HG02840 (cell line): ENCODE data around the gene HOXC12.

Source experiments
- ATAC-seq: cut with Tn5 transposase; IDR thresholded peaks from one replicate; pipeline ENCODE4 v1.9.1; 2021; ENCODE audit warnings: mild to moderate bottlenecking, moderate library complexity, moderate number of reproducible peaks; ENCODE audit not compliant: unreplicated experiment, low FRiP score

HOXC12 gene

DNA sequence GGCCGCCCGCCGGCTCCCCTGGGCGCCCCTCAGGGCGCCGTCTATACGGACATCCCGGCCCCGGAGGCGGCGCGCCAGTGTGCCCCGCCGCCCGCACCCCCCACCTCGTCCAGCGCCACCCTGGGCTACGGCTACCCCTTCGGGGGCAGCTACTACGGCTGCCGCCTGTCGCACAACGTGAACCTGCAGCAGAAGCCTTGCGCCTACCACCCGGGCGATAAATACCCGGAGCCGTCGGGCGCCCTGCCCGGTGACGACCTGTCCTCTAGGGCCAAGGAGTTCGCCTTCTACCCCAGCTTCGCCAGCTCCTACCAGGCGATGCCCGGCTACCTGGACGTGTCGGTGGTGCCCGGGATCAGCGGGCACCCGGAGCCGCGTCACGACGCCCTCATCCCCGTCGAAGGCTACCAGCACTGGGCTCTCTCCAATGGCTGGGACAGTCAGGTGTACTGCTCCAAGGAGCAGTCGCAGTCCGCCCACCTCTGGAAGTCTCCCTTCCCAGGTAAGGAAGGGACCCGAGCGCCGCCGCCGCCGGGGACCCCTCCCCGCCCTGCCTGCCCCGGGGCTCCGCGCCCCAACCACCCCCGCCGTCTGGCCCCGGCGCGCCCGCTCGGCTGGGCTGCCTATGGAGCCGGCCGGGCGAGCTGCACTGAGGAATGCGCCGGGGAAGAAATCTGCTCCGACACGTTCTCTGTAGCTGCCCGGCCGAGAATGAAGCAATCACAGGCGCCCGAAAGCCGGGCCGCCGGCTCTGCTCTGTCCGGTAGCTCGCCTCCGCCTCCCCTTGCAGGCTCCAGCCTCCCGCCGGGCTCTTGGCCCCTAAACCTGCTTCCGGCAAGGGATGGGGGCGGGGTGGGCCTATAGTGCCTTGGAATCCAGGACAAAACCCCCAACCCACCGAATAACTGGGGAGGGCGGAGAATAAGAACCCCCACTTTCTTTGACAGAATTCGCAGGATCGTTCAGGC lies 15.3 kb upstream of the HOXC12 start:
- no peak for ATAC-seq

DNA sequence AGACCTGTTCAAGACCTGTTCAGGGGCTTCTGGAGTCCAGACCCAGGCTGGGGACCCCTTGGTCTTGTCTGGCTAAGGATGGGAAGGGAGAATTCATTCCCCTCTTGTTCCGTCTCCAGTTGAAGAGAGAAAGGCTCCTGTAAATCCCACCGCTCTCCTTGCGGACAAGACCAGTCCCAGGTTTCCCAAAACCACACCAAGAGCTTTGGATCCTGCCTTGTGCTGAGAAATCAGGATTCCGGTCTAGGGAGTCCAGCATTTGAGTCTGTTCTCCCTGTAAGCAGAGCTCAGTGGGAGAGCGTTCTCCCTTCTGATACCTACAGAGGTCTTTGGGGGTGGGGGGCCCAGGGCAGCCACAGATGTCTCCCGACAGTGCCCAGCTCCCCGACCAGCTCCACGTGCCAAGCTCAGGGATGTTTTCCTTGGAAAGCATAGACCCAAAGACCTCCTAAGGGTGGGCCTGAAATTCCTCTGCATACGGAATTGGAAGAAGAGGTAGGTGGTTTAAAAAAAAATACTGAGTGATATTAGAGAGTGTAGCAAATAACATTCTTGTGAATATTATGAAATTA lies 14.2 kb upstream of the HOXC12 start:
- ATAC-seq = no peak

DNA sequence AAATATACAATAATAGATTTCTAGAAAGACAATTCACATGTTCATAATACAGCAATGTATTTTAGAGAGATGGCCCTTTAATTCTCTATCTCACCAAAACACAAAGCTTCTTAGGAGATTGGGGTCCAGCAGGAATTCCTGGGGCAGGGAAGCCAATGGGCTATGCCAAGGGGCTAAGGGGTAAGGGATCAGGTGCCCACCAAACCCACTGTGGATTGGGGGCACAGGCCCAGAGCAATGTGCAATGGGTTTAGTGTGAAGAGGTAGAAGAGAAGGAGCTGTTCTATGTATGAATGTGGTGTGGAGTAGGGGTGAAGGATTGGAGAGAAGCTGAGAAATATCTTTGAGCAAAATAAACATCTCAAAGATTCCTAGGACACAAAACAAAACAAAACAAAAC lies 13.5 kb upstream of the HOXC12 start:
- ATAC-seq = no peak

DNA sequence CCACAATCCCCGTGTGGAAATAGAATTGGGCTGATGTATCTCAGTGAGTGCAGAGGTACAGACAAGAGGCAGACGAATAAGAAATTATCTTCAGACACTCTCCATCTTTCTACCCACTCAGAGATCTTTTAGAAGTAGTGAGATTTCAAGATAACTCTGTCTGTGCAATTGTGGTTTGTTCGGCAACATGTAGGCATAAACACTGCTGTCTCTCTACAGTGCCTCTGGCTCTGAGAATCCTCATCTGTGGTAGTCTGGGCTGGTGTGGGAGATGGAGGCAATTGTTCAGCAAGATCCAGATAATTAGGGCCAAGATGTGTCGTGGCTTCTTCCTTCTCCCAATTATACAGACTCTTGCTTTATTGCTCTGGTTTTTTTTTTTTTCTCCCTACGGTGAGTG lies 13.0 kb upstream of the HOXC12 start:
- no peak for ATAC-seq

- ATAC-seq = no peak
These were observed 12.2 kb upstream of the HOXC12 start for GRCh38 chr12:53942467-53942997.

DNA sequence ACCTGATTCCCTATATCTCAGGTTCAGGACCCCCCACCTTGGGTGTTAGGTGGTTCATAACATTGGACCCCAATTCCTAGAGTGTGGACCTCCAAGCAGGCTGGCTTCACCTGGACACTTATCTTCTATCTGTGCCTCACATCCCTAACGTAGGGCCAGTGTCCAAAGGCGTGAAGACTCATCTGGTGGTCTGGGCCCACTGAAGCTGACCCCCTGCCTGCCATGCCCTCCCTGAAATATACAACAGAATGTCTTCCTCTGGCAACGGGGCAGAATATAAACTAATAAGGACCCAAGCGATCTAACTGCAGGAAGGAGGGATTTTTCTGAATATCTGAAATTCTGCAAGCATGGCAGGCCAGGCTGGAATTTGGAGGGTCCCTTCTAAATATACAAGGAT lies 10.5 kb upstream of the HOXC12 start:
- ATAC-seq = no peak

GRCh38 chr12:53944907-53945847 lies 9.5 kb upstream of the HOXC12 start:
- no peak for ATAC-seq

DNA sequence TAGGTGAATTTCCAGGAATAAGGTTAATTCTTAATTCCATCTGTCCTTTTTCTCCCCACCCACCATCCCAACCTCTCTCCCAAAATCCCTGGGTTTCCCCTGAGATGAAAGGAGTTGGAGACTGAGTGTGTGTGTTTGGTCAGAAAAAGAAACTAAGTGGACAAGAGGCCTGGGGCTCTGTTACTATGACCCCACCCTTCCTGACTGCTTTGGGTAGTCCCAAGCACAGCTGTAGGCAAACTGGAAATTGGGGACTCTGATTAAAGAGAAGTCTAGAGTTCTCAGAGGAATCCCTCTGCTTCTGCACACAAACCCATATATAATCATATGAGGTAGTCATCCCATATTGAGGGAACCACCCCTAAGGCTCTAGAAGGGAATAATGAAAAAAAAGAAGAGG lies 7.0 kb upstream of the HOXC12 start:
- ATAC-seq = no peak

- ATAC-seq = no peak
These were observed 5.8 kb upstream of the HOXC12 start for GRCh38 chr12:53948650-53949593.

- no peak for ATAC-seq
These were observed 4.9 kb upstream of the HOXC12 start for GRCh38 chr12:53949631-53950436.

DNA sequence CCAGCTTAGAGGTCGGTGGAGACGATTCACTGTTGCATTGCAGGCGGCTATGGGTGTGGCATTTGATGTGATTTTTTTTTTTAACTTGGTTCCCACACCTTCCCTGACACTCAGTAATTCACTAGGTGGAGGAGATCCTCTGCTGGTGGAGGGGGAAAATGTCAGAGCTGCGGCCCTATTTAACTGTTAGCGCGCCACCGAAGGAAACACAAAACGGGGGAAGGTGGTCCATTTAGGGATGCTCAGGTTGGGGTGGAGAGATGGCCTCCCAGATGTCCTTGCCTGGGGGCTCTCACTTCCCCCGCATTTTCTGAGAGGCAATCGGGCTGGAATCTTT lies 4.3 kb upstream of the HOXC12 start:
- no peak for ATAC-seq

DNA sequence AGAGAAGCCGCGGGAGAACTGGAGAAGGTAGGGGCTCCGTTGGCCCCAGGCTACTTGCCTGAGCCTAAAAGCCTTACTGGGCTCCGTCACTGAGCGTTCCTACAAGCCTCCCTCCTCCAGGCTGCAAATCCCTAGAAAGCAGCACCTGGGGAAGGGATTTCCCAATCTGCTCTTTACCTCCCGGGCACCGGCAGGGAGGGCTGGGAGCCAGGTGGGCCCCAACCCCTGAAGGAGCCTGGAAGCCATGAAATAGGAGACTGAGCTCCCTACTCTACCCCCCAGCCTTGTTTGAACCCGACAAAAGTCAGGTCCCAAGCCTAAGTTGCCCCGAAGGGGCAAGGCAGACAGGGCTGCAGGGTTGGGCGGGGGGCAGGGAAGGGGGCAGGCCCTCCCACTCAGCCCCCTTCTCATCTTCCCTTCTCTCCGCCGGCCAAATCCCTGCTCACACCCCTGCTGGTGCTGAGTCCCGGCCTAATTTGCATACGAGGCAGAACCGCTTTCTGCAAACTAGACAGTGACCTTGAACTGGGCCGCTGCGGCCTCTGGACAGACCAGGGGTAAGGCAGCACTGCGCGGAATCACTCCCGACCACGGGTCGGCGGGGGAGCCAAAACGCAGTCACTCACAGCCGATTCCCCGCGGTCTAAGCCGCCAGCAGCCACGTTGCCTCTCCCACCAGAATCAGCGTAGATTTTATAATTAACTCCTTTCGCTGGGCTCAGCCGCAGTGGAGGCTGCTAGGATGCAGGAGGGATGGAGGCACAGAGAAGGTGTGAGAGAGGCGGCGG lies 3.7 kb upstream of the HOXC12 start:
- ATAC-seq = no peak

GRCh38 chr12:53951577-53952334 lies 2.9 kb upstream of the HOXC12 start:
- ATAC-seq = no peak

DNA sequence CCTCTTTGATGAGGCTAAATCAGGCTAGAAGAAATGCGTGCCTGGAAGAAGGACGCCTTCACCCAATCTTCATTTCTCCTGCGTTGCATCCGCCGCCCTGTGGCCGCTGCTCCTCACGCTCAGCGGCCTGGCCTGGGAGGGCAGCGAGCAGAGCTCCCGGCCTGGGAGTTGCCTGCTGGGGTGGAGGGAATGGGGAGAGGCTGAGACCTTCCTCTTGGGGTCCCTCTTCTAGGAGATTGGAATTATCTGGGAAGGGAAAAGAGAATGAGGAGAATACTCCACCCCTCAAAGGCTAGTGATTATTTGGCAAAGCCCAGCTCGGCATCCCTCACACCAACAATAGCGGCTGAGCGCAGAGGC lies 2.4 kb upstream of the HOXC12 start:
- no peak for ATAC-seq

DNA sequence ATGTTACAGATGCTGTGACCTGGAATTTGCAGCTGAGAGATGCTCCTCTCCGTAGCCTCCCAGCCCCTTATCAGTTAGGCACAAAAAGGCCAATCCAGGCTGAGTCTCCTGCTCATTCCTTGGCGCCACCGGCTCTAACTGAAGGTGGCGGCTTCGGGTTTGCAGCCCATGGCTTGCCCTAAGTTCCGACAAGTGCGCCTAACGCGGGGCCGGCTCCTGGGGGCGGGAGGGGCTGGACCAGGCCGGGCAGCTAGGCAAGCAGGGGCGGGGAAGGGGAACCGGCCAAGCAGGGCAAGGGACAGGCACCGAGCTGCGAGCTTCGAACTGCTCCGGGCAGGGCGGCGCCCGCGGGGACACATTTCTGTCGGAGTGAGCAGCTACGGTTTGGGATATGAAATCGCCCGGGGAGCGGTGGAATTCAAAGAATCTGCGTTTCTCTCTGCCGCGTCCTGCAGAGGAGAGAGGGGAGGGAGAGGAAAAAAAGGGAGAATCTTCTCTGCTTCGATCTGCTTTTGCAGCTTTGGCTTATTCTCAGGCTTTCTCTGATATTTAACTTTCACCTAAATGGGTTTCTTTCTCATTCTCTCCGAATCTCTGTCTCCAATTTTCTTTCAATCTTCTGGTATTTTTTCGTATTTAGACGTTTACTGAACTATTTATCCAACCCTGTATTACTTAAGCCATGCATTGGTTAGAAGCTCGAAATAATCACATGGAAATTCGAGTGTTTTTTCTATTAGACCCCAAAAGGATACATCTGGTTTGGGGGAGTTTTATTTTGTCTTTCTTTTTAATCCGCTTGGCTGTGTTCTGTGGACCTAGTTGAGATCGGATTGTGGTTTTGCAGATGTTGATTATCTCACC lies 1.6 kb upstream of the HOXC12 start:
- no peak for ATAC-seq

DNA sequence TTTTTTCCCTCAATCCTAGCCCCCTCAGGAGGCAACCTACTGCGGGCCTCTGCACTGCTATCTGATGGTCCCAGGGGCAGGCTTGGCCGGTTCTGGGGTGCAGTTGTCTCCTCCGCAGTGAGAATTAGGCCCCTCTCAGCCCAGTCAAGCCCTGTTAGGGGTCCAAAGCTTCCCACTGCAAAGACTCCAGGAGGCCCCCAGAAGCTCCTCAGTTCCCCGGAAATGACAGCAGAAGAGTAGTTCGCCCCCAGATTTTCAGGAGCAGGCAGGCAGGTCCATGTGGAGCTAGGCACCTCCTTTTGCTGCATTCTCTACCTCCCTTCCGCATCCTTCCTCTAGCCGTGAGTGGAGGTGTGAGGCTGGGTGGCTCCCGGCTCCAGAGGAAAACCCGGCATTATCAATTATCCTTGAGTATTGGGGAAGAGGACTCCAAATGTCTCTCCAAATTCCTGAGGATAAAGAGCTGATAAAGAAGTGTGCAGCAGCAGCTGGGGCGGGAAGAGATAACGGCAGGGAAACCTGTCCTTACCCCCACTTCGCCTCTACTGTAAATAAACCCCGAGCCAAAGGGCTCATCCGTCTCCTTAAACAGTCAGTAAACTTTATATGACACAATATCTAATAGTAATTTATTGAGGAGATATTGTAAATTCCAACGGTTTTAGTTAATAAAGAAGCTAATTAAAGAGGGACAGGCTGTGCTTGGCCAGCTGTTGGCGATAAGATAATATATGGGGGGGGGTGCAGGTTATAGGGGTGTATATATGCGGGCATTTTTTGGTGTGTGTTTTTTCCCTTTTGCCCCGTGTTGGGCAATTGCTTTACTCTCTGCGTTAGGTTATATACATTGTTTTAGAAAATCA lies 641 bp upstream of the HOXC12 start:
- no peak for ATAC-seq
